SK-N-SH treated with all-trans-retinoic acid at 6 μM for 48 hours (cell line): ENCODE data around the gene OCSTAMP.

Source experiments
- ATAC-seq: fragments of 200-7000 bp; cut with Tn5 transposase; 3 replicates; pipeline ENCODE4 v1.9.1; 2020; ENCODE audit warnings: mild to moderate bottlenecking, moderate library complexity
- ARNTL ChIP-seq: fragments of 450-650 bp; formaldehyde crosslinking; IDR thresholded peaks from 2 replicates; pipeline ENCODE4 v1.5.0; 2020; ENCODE audit warnings: low read depth, mild to moderate bottlenecking, moderate library complexity, borderline replicate concordance
- CSDC2 ChIP-seq: fragments of 250-450 bp; sonication (Bioruptor Pico); IDR thresholded peaks from 2 replicates; pipeline ENCODE4 v1.5.0; 2020; ENCODE audit warnings: mild to moderate bottlenecking, moderate library complexity
- ESRRG ChIP-seq: fragments of 250-450 bp; sonication (Bioruptor Pico); IDR thresholded peaks from 2 replicates; pipeline ENCODE4 v1.6.1; 2021; ENCODE audit warnings: mild to moderate bottlenecking
- GLIS3 ChIP-seq: fragments of 250-450 bp; sonication (Bioruptor Pico); IDR thresholded peaks from 2 replicates; pipeline ENCODE4 v1.5.0; 2020; ENCODE audit warnings: mild to moderate bottlenecking, moderate library complexity
- ISL1 ChIP-seq: fragments of 250-450 bp; sonication (Bioruptor Pico); IDR thresholded peaks from 2 replicates; pipeline ENCODE4 v2.1.2; 2022; ENCODE audit warnings: mild to moderate bottlenecking, moderate library complexity
- PATZ1 ChIP-seq: fragments of 250-450 bp; sonication (Bioruptor Pico); IDR thresholded peaks from 2 replicates; pipeline ENCODE4 v1.8.0; 2020; ENCODE audit warnings: mild to moderate bottlenecking, moderate library complexity, borderline replicate concordance
- RARB ChIP-seq: fragments of 250-450 bp; sonication (Bioruptor Pico); IDR thresholded peaks from 2 replicates; pipeline ENCODE4 v1.8.0; 2021; ENCODE audit warnings: mild to moderate bottlenecking, moderate library complexity
- SNAI2 ChIP-seq: fragments of 250-450 bp; sonication (Bioruptor Pico); IDR thresholded peaks from 2 replicates; pipeline ENCODE4 v1.5.0; 2020; ENCODE audit warnings: mild to moderate bottlenecking, moderate library complexity
- TCF4 ChIP-seq: fragments of 250-450 bp; sonication (Bioruptor Pico); IDR thresholded peaks from 2 replicates; pipeline ENCODE4 v1.8.0; 2021; ENCODE audit warnings: mild to moderate bottlenecking, moderate library complexity, borderline replicate concordance
- TOX ChIP-seq: fragments of 250-450 bp; sonication (Bioruptor Pico); IDR thresholded peaks from 2 replicates; pipeline ENCODE4 v1.8.0; 2021; ENCODE audit warnings: mild to moderate bottlenecking, moderate library complexity, borderline replicate concordance
- TSHZ2 ChIP-seq: fragments of 250-450 bp; sonication (Bioruptor Pico); IDR thresholded peaks from 2 replicates; pipeline ENCODE4 v1.5.0; 2020; ENCODE audit warnings: mild to moderate bottlenecking, moderate library complexity
- ZC3H10 ChIP-seq: fragments of 250-450 bp; sonication (Bioruptor Pico); IDR thresholded peaks from 2 replicates; pipeline ENCODE4 v1.5.1; 2021; ENCODE audit warnings: mild to moderate bottlenecking, moderate library complexity
- ZFP3 ChIP-seq: fragments of 250-450 bp; sonication (Bioruptor Pico); IDR thresholded peaks from 2 replicates; pipeline ENCODE4 v1.5.0; 2020; ENCODE audit warnings: mild to moderate bottlenecking, moderate library complexity
- ZFP30 ChIP-seq: fragments of 450-650 bp; formaldehyde crosslinking; IDR thresholded peaks from 2 replicates; pipeline ENCODE4 v1.5.0; 2022; ENCODE audit warnings: mild to moderate bottlenecking, moderate library complexity
- ZNF565 ChIP-seq: fragments of 450-650 bp; formaldehyde crosslinking; conservative IDR thresholded peaks from 2 replicates; pipeline ENCODE4 v1.5.0; 2020; ENCODE audit warnings: low read depth, mild to moderate bottlenecking, moderate library complexity
- ZNF70 ChIP-seq: fragments of 450-650 bp; formaldehyde crosslinking; IDR thresholded peaks from 2 replicates; pipeline ENCODE4 v1.5.0; 2020; ENCODE audit warnings: mild to moderate bottlenecking, moderate library complexity
- TF ChIP-seq, protein P1 (sequence below): fragments of 250-450 bp; sonication (Bioruptor Pico); IDR thresholded peaks from 2 replicates; pipeline ENCODE4 v1.5.1; 2020; ENCODE audit warnings: low read depth, mild to moderate bottlenecking, moderate library complexity

The OCSTAMP gene

GRCh38 chr20:46512943-46513844, 37.3 kb downstream of the OCSTAMP start, which contains the start of gene ZNF334:
Gene ZNF334, minus strand, starts transcription at chr20:46513559. Its CDS starts 1,457 bp downstream, at chr20:46512102.
- ATAC-seq: peak; percentile 96
- TF ChIP-seq CSDC2 (no peak), TSHZ2 (CRISPR knock-in tag) (0 out of 2 replicates have a peak, but pooled peaks have one; percentile 39), ZFP3 (CRISPR knock-in tag) (peak; percentile 76; the same call in 1 of the 2 replicates), ARNTL (CRISPR knock-in tag) (no peak), ZFP30 (CRISPR knock-in tag) (no peak), PATZ1 (CRISPR knock-in tag) (no peak)

GRCh38 chr20:46509523-46509922, 40.9 kb downstream of the OCSTAMP start:
- no peak for TF ChIP-seq ZC3H10 (CRISPR knock-in tag)
- TF ChIP-seq RARB (CRISPR knock-in tag): no peak
- no peak for TF ChIP-seq GLIS3 (CRISPR knock-in tag)
- no peak for TF ChIP-seq ZNF565 (CRISPR knock-in tag)
- TF ChIP-seq ZFP30 (CRISPR knock-in tag): no peak
- TF ChIP-seq TCF4 (CRISPR knock-in tag): no peak
- no peak for TF ChIP-seq TSHZ2 (CRISPR knock-in tag)
- no peak for TF ChIP-seq SNAI2 (CRISPR knock-in tag)
- no peak for TF ChIP-seq ESRRG (CRISPR knock-in tag)
- no peak for TF ChIP-seq TOX (CRISPR knock-in tag)
- no peak for TF ChIP-seq CSDC2
- TF ChIP-seq, protein P1, sequence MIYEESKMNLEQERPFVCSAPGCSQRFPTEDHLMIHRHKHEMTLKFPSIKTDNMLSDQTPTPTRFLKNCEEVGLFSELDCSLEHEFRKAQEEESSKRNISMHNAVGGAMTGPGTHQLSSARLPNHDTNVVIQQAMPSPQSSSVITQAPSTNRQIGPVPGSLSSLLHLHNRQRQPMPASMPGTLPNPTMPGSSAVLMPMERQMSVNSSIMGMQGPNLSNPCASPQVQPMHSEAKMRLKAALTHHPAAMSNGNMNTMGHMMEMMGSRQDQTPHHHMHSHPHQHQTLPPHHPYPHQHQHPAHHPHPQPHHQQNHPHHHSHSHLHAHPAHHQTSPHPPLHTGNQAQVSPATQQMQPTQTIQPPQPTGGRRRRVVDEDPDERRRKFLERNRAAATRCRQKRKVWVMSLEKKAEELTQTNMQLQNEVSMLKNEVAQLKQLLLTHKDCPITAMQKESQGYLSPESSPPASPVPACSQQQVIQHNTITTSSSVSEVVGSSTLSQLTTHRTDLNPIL (CRISPR knock-in tag): no peak
- no peak for TF ChIP-seq ISL1
- no peak for TF ChIP-seq PATZ1 (CRISPR knock-in tag)
- no peak for TF ChIP-seq ZNF70 (CRISPR knock-in tag)
- TF ChIP-seq, all 23 proteins: peak for 0
- ATAC-seq: no peak
